Mesodermal cell (in vitro differentiated cells): ENCODE data around the gene SLC25A1.
"Not testable (repeated sequence)": the region's sequence is repeated elsewhere in the genome, so short reads cannot be mapped to it uniquely, and the experiment has no call there.

Source experiments
- H3K27ac ChIP-seq: 2 replicates; pipeline ENCODE4 v1.7.0; 2013; ENCODE audit warnings: mild to moderate bottlenecking, low read depth, low read length, moderate library complexity; ENCODE audit not compliant: severe bottlenecking
- H3K36me3 ChIP-seq: 2 replicates; pipeline ENCODE4 v1.7.1; 2013; ENCODE audit warnings: mild to moderate bottlenecking, low read length, moderate library complexity; ENCODE audit not compliant: control insufficient read depth, insufficient read depth
- H3K4me1 ChIP-seq: one replicate; pipeline ENCODE4 v1.7.1; 2013; ENCODE audit warnings: mild to moderate bottlenecking, low read length; ENCODE audit not compliant: insufficient read depth, control insufficient read depth, poor library complexity, severe bottlenecking
- H3K4me3 ChIP-seq: 2 replicates; pipeline ENCODE4 v1.7.0; 2013; ENCODE audit warnings: low read length, control low read depth, mild to moderate bottlenecking; ENCODE audit not compliant: insufficient read depth, poor library complexity, severe bottlenecking; ENCODE audit errors: extremely low read depth
- H3K9me3 ChIP-seq: 2 replicates; pipeline ENCODE4 v1.7.1; 2013; ENCODE audit warnings: mild to moderate bottlenecking, low read length, moderate library complexity; ENCODE audit not compliant: control insufficient read depth
- WGBS, 2 experiments: methylation state at CpG; one replicate each; pipeline ENCODE4 v1.1.5; 2013; ENCODE audit warnings: missing lambda C conversion rate in 2 of 2; ENCODE audit not compliant: insufficient coverage in 2 of 2; 5-methylcytosine and 5-hydroxymethylcytosine counted together

SLC25A1 gene

DNA sequence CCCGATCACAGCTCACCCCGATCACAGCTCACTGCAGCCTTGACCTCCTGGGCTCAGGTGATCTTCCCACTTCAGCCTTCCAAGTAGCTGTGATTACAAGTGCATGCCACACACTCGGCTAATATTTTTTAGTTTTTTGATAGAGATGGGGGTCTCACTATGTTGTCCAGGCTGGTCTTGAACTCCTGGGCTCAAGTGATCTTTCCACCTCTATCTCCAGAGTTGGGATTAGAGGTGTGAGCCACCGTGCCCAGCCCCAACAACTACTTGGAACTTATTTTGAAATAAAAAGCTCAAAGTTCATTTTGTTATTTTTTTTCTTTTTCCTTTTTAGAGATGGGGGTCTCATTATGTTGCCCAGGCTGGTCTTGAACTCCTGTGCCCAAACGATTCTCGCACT lies 27.8 kb upstream of the SLC25A1 start:
- WGBS, 2 experiments = 91 to 93% methylated on average over 4 of the region's 6 CpGs
- Histone ChIP-seq H3K4me3 (no peak overlapping the region), H3K27ac (no peak overlapping the region), H3K9me3 (no peaks in the 10 kb centered on the region), H3K36me3 (peaks cover 11% of the 10 kb centered on the region), H3K4me1 (no peaks in the 10 kb centered on the region)

GRCh38 chr22:19204640-19205039 lies 26.1 kb upstream of the SLC25A1 start:
- H3K4me3 ChIP-seq = no peak overlapping the region
- H3K9me3 ChIP-seq = no peaks in the 10 kb centered on the region
- H3K4me1 ChIP-seq = no peaks in the 10 kb centered on the region
- peaks cover 6% of the 10 kb centered on the region for H3K36me3 ChIP-seq
- H3K27ac ChIP-seq = no peak overlapping the region
- 94 to 100% methylated on average over 2 to 3 of the region's 4 CpGs for WGBS, 2 experiments

DNA sequence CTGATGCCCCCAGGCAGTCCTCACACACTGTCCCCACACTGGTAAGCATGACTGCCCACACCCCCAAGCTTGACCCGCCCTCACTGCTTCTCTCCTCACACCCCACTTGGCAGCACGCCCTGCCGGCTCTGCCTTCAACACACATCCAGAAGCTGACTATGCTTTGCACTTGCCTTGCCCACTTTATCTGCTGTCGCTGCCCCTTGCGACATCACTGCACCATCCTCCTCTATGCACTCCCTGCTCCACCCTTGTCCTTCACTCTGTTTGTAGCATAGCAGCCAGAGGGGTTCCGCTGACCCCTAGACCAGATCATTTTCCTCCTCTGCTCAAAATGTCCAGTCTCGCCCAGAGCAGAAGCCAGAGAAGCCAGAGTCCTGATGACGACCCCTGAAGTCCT lies 25.3 kb upstream of the SLC25A1 start:
- Histone ChIP-seq H3K9me3 (no peaks in the 10 kb centered on the region), H3K36me3 (peaks cover 6% of the 10 kb centered on the region), H3K4me3 (no peak overlapping the region), H3K27ac (no peak overlapping the region), H3K4me1 (no peaks in the 10 kb centered on the region)
- 83 to 95% methylated on average over 5 to 8 of the region's 8 CpGs for WGBS, 2 experiments

DNA sequence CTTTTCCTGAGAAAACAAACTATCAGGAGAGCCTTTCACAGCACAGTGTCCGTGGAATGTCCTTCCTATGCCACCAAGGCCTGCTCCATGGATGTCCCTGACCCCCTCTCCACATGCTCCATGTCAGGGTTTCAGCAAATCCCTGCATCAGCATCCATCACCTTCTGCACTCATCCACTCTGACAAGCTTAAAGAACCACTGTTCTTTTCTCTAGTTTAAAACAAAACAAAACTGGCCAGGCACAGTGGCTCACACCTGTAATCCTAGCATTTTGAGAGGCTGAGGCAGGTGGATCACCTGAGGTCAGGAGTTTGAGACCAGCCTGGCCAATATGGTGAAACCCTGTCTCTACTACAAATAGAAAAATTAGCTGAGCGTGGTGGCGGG lies 24.3 kb upstream of the SLC25A1 start:
- WGBS, 2 experiments = 84 to 100% methylated on average over 1 of the region's 3 CpGs

GRCh38 chr22:19201869-19202798 lies 23.6 kb upstream of the SLC25A1 start:
- no peak overlapping the region for H3K4me3 ChIP-seq
- no peaks in the 10 kb centered on the region for H3K4me1 ChIP-seq
- WGBS, 2 experiments = 96 to 99% methylated on average over 10 to 16 of the region's 18 CpGs
- no peaks in the 10 kb centered on the region for H3K9me3 ChIP-seq
- H3K36me3 ChIP-seq = no peaks in the 10 kb centered on the region
- H3K27ac ChIP-seq = no peak overlapping the region

More for the DNA sequence above, 24.3 kb upstream of the SLC25A1 start:
- H3K9me3 ChIP-seq, H3K4me3 ChIP-seq, H3K36me3 ChIP-seq, H3K4me1 ChIP-seq, H3K27ac ChIP-seq: not testable (repeated sequence)

DNA sequence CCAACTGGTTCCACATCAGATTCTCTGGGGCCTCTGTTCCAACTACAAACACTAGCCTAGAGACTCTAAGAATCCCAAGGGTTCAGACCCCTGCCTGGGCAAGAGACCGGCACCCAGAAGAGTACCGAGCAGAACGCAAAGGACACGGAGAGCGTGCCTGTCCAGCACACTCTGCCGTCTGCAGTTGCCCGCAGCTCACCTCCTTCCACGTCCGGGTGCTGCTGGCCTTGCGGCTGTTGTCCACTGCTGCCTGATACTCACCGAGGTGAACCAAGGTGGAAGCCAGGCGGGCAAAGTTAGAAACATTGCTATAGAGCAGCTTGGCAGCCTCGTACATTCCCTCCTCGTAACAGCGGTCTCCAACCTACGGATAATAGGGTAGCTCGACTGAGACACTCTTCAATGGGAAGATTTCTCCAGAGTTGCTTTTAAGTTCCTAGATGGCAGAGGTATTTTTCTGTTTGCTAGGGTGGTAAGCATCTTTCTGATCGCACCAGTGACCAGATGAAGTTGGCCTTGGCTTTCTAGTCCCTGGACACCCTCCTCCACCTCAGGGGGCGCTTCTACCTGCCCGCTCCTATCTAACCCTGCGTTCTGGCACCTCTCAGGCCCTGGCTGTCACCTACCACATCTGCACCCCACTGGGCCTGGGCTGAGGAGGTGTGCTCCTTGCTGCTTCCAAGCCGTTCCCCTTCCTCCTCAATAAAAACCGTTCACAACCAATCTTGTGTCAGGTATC lies 22.8 kb upstream of the SLC25A1 start:
- Histone ChIP-seq H3K4me3 (no peak overlapping the region), H3K9me3 (no peaks in the 10 kb centered on the region), H3K4me1 (no peaks in the 10 kb centered on the region), H3K36me3 (peaks cover 3% of the 10 kb centered on the region), H3K27ac (no peak overlapping the region)
- 95 to 99% methylated on average over 19 to 22 of the region's 23 CpGs for WGBS, 2 experiments

DNA sequence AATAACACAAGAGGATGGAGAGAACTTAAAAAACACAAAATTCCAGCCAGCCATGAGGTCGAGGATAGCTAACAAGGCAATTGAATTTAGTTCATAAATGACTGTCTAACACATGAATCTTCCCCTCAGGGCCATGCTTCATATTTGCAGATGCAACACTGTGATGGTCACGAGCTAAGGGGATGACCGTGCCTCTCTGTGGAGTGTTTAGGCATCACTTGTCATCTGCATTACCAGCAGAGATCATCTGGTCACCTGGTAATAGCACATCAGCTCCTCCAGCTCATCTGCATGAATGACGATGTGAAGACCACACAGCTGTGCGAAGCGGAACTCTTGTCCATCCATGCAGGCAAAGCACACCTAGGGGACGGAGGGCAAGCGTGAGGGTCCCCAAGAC lies 20.9 kb upstream of the SLC25A1 start:
- H3K27ac ChIP-seq = no peak overlapping the region
- 95 to 100% methylated on average over 6 to 8 of the region's 8 CpGs for WGBS, 2 experiments
- H3K4me3 ChIP-seq = no peak overlapping the region
- peaks cover 11% of the 10 kb centered on the region for H3K36me3 ChIP-seq
- no peaks in the 10 kb centered on the region for H3K4me1 ChIP-seq
- H3K9me3 ChIP-seq = no peaks in the 10 kb centered on the region

DNA sequence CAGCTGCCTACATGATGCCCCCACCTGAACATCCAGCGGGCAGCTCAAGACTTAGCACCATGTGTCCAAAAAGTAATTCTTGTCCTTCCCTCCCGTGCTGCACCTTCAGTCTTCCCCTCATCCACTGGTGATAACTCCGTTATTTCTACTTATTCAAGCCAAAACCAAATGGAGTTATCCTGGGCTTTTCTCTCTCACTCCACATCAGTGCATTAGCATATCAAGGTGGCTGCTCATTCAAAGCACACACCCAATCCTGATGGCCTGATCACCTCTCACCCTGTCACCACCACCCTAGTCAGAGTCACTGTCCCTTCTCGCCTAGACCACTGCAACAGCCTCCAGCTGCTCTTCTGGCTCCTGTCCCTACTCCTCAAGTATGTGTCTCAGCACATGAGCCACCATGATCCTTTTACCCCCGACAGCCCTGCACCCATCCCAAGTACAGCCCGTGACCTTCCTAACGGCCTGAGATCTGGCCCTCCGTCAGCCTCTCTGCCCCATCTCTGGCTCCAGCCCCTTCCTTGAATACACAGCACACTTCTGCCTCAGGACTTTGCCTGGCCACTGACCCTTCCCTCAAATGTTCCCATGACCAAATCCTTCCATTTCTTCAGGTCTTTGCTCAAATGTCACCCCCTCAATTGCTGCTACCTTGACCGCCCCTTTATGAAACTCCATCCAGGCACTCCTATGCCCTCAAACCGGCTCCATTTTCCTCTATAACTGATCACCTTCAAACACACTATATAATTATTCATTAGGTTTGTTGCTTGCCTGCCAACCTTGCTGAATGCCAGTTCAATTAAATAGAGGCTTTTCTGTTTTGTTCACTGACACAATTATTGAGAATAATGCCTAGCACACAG lies 19.7 kb upstream of the SLC25A1 start:
- Histone ChIP-seq H3K4me3 (no peak overlapping the region), H3K36me3 (peaks cover 16% of the 10 kb centered on the region), H3K27ac (no peak overlapping the region), H3K9me3 (no peaks in the 10 kb centered on the region), H3K4me1 (no peaks in the 10 kb centered on the region)
- 92 to 93% methylated on average over 8 to 9 of the region's 10 CpGs for WGBS, 2 experiments

- WGBS, 2 experiments = 88 to 96% methylated on average over 7 to 11 of the region's 11 CpGs
- Histone ChIP-seq H3K36me3 (peaks cover 19% of the 10 kb centered on the region), H3K9me3 (no peaks in the 10 kb centered on the region), H3K4me3 (no peak overlapping the region), H3K27ac (no peak overlapping the region), H3K4me1 (no peaks in the 10 kb centered on the region)
These were observed 18.5 kb upstream of the SLC25A1 start for GRCh38 chr22:19196841-19197612.
